GM19035 (cell line): ENCODE results near the gene OVCH2.
A peak's percentile ranks its signal among the peaks of the same experiment; 100 is the strongest.
"Not testable (repeated sequence)": the region's sequence is repeated elsewhere in the genome, so short reads cannot be mapped to it uniquely, and the experiment has no call there.

Source experiments
- ATAC-seq: cut with Tn5 transposase; IDR thresholded peaks from one replicate; pipeline ENCODE4 v1.9.1; 2021; ENCODE audit not compliant: unreplicated experiment

OVCH2 gene

GRCh38 chr11:7672276-7672959 is 33.9 kb downstream of the OVCH2 start:
- no peak for ATAC-seq

DNA sequence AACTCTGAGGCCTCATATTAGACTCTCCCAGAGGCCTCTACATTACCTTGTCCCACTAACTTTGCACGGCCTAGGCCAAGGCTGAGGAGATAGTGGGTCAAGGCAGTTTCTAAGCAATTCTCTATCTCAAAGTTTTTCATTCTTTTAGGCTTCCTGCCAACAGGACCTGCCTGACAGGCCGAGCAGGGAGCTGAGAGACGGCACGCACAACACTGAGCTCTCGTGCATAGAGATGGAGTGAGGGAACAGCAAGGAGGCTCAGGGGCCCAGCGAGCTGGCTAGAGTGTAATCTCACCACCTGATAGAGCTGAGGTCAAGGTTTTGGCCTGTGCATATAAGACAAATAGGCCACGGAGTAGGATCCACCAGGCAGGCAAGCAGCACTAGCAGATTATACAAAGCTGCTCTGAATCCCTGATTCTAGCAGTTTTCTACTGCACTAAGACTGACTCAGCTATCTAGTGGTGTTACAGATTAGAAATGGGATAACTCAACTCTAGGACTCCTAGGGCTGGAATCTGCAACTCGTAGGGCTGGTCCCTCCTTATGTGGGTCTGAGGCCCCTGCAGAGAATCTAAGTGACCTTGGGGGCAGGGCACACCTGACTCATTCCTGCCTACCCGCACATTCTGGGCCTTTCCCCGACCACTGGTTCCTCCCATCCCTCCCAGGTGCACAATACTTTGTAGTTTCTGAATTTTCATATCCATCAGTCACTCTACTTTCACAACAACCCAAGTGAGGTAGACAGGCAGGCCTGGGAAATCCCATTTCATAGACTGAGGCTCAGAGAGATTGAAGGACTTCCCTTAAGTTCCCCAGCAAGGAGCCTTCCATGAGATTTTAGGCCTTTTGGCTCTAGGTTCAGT is 34.7 kb downstream of the OVCH2 start:
- ATAC-seq: peak; percentile 50

- ATAC-seq: no peak
Observed at GRCh38 chr11:7670641-7671040, 35.6 kb downstream of the OVCH2 start.

- ATAC-seq: no peak
Observed at GRCh38 chr11:7668911-7669310, 37.4 kb downstream of the OVCH2 start.

DNA sequence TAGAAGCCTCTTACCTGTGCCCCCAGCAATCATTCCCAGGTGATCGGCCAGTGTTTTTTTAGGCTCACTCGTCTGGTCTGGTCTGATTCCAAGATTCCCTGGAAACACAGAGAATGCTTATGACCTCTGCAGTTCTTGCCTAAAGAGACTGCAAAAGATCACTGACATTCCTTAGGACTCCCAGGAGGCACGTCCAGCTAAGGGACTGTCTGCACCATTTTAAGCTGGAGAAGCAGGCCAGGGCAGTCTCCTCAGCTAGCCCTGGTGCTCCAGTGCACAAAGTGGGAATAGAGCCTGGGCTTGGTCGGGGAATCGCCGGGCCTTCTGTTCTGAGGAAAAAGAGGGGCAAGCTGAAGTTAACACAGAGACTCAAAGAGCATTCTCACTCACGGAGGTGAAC is 37.8 kb downstream of the OVCH2 start:
- no peak for ATAC-seq

DNA sequence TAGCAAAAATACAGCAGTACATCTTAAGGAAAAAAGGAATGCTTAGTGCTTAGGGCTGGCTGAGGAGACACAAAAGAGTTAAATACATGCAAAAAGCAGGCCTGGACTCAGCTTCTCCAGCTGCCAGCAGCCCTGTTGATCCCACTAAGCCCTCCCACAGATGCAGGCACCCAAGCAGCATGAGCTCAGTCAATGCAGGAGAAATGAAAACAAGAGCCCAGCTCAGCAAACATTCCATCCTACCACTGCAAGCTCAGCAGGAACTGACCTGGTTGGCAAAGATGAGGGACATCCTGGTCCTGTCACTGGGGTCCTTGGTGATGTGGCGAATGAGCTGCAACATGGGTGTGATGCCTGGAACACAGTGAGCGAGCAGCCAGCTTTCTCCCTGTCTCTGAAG is 38.8 kb downstream of the OVCH2 start:
- ATAC-seq: no peak

GRCh38 chr11:7666292-7666866 is 39.9 kb downstream of the OVCH2 start:
- ATAC-seq: no peak

DNA sequence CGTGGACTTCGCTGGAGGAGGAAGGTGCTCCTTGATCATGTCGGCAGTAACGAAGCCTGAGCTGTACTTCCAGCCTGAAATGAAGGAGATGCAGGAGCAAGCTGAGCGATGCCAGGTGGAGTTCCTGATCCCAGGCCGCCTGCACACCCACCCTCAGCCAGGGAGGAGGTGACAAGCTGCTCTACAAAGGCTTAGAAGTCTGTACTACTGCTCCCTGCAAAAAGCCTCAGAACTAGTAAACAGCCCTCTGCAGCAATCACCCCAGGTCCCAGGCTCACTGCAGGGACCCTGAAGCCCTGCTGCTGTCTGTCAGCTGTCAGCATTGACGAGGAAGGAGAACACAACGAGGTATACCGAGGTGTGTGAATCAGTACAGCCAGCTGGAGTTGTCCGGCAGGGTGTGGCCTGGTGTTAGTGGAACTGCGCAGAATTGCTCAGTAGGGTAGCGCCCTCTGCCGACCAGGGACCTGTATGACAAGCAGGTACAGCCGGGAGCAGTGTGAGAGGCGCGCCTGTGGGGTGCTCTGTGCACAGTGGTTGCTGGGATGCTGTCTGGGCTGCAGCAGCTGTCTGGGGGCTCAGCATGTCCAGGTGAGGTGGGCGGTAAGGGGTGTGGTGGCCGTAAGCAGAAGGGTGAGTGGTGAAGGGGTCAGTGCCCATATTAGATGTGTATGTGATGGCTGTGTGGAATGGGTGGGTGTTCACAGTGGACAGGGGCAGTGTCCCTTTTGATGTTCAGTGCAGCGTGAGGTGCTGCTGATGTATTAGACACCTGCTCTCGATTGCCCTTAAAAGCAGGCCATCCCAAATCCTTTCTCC is 40.6 kb downstream of the OVCH2 start:
- peak; percentile 100 for ATAC-seq

DNA sequence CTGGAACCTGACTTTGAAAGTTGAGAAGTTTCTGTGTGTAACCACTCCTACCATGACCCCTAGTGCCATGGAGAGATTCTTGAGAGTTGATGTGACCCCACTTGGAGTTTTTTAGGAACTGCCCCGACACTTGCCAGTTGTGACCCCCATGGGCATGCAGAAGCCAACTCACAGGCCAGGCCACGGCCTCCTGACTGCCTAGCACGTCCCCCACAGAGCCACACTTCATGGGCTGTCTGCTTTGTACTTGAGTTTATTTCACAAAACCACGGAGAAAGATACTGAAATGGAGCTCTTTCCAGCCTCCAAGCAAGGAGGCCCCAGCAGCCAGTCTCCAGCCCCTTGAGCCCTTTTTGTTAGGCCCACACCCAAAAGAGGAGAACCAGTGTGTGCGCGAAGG is 41.4 kb downstream of the OVCH2 start:
- ATAC-seq: no peak

DNA sequence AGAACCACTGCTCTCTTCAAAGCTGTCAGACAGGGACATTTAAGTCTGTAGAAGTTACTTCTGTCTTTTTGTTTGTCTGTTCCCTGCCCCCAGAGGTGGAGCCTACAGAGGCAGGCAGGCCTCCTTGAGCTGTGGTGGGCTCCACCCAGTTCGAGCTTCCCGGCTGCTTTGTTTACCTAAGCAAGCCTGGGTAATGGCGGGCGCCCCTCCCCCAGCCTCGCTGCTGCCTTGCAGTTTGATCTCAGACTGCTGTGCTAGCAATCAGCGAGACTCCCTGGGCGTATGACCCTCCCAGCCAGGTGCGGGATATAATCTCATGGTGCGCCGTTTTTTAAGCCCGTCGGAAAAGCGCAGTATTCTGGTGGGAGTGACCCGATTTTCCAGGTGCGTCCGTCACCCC is 42.7 kb downstream of the OVCH2 start:
- ATAC-seq: not testable (repeated sequence)

- no peak for ATAC-seq
Observed at GRCh38 chr11:7657306-7658025, 48.8 kb downstream of the OVCH2 start.

GRCh38 chr11:7656704-7657103 is 49.6 kb downstream of the OVCH2 start:
- no peak for ATAC-seq

DNA sequence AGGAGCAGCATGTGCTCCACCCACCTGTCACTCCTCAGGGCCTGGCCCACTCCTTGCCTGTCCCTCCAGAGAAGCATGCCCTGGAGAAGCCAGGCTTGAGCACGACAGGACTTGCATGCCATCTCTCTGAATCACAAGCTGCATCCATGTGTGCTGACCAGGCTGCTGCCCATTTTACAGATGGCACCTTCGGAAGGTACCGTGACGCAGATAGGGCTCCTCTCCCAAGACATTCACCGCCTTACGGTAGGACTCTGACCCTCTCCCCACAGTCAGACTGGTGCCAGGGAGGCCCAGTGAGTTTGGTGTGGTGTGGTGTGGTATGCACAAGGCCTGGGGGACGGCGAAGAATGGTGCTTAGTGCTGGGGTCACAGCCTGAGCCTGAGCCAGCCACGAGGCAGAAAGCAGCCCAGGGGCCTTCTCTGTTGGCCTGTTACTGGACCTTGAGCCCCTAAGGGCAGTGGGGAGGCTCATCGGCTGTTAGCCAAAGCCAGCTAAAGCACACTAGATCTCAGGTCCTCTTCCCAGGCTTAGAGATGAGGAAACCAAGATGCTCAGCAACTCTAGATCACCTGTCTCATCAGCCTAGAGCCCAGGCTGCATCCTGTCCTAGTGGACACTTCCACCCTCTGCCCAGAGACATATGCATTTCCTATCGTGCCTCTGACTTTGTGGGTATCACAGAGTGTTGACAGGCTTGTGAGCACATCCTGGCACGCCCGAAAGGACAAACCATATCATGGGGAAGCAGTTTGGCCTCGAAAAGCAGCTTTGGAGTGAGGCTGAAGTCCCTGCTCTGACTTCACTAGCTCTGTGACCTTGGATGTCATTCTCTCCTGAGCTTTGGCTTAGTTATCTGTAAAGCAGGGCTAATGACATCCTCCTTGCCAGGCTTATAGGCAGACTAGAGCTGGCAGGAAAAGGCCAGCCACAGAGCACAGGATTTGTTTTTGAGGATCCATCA is 50.7 kb downstream of the OVCH2 start:
- ATAC-seq: no peak

DNA sequence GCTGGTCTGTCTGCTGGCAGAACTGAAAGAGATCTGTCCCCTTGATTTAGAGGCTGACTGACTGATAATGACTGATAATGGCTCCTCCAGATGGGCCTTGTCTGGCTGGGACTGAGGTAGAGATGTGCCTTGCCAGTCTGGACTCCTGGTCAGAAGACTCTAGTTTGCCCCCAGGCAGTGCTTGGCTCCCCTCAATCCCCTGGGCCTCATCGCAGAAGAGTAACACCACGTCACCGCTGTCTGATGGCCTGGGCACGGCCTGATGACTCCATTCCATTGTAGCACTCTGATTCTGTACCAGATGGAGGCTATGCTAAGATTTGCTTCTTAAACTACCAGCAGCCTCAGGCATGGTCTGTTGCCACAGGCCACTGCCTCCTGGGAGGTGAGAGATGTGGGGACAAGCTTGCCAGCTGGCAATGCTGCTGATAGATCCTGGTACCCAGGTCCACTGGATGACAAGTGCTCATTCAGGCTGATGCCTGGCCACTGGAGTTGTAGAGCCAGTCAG is 52.0 kb downstream of the OVCH2 start:
- no peak for ATAC-seq

DNA sequence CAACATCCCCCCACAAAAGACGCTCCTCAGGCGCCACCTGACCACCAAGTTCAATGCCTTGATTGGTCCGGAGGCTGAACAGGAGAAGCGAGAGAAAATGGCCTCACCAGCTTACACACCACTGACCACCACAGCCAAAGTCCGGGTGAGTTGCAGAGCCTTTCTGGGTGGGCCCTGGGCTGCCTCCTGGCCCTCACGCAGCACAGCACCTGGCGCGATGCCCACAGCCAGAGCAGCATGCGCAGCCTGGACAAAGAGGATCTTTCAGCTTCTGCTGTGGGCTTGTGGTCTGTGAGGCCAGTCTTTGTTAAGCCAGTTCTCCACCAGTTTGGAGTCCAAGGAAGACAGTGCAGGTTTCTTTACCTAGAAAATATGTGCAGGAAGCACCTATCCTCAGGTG is 54.6 kb downstream of the OVCH2 start:
- ATAC-seq: no peak

GRCh38 chr11:7651140-7651551 is 55.1 kb downstream of the OVCH2 start:
- no peak for ATAC-seq

DNA sequence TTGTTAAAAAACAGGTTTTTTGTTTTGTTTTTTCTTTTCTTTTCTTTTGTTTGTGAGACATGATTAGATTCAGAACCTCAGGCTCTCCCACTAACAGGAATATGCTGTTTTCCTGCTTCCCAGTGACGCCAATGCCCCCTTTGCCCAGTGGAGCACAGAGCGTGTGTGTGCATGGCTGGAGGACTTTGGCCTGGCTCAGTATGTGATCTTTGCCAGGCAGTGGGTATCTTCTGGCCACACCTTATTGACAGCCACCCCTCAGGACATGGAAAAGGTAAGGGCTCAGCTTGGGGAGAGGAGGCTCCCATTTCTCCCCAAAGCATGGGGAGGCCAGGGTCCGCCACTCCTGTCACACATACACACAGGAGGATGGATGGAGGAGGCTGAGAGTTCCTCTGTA is 58.0 kb downstream of the OVCH2 start:
- no peak for ATAC-seq

GRCh38 chr11:7646866-7647265 is 59.4 kb downstream of the OVCH2 start:
- ATAC-seq: no peak

GRCh38 chr11:7645206-7645605 is 61.1 kb downstream of the OVCH2 start:
- no peak for ATAC-seq
